ENCODE results near the gene SLC5A2.
"Not testable (repeated sequence)": the region's sequence is repeated elsewhere in the genome, so short reads cannot be mapped to it uniquely, and the experiment has no call there.

SLC5A2 gene

GRCh38 chr16:31483081-31483480 lies at the start of gene SLC5A2:
Gene SLC5A2 (plus strand): TSS chr16:31483123. CDS start chr16:31483137, 14 bp downstream.
- no peak for DNase-seq

DNA sequence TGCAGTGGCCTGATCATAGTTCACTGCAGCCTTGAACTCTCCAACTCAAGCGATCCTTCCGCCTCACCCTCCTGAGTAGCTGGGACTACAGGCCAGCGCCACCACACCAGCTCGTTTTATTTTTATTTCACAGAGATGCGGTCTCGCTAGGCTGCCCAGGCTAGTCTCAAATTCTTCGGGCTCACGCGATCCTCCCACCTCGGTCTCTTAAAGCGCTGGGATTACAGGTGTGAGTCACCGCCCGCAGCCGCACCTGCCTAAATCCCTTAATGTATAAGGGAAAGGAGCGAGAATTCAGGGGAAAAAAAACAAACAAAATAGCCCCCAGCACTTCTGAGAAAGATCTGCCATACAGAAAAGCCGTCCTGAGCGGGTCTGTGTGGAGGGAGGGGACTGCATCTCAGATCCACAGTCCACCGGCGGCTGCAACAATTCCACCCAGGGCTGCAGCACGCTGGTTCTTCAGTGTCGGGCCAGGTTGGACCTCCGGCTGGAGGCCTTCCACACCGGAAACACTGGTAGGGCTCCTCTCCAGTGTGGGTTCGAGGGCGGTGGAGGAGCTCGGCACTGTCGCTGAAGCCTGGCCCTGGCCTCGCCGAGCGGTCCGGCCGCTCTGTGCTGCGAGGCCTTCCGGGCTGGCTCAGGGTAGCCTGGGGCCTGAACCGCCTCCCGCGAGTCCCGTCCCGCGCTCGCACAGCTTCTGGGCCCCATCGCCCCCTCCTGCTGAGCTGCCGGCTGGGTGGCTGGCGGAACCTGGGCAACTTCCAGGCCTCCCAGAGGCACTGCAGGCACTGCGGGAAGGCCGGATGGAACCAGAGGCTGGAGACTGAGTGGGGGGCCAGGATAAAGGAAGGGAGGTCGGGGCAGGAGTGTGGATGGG lies 47.3 kb upstream of the SLC5A2 start:
- no peak for DNase-seq

GRCh38 chr16:31436221-31437045 lies 46.5 kb upstream of the SLC5A2 start:
- DNase-seq, result no peak

DNA sequence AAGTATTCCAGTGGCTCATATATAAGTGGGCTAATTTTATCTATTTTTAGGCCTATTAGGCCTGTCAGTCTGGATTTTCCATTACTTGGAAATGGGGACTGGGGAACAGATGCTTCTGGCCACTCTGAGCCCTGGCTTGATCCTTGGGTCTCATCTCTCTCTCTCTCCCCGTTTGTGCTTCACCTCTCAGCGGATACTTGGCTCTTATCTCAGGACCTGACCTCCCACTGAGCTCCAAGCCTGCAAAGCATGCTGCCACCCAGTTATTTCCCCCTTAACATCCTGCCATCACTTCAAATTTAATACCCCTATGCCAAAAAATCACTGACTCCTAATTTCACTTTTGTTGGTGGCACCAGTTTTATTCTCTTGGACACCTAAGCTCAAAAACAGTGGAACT lies 44.5 kb upstream of the SLC5A2 start:
- DNase-seq, result no peak

GRCh38 chr16:31439023-31439422 lies 43.9 kb upstream of the SLC5A2 start:
- DNase-seq, result not testable (repeated sequence)

DNA sequence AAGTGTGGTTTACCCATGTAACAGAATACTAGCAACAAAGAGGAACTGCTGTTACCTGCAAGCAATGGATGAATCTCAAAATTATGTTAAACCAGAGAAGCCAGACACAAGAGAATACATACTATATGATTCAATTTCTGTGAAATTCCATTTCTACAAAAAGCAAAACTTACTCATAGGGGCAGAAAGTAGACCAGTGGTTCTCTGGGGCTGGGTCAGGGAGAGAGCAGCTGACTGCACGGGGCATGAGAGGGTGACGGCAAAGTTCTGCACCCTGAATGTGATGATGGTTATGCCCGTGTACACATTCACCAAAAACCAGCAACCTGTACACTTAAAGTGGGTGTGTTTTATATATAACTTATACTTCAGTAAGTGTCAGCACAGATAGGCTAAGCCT lies 43.4 kb upstream of the SLC5A2 start:
- no peak for DNase-seq

DNA sequence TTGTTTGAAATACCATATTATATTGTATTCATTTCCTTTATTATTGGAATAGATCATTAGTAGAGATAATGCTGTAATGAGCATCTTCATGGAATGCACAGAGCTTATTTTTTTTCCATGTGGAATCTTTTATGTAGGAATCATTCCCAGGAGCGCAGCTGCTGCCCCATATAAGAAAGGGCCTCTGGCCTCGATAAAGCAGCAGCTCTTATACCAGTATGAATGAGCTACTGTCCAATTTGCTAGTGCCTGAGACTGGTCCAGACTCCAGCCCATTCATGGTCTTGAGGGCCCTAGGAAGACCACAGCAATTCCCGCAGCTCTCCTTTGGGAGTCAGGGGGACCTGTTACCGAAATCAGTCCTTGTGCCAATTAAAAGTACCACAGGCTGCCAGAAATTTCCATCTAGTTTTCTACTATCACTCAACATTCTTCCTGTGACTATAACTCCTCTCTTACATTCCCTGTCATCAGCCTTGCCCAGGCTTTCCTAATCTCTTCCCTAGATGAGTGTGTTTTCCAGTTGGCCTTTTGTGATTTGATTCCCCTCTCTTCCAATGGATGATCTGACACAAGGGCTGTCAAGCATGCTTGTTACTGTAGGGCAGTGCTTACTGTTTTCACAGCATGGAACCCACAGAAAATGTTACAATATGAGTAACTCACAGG lies 42.3 kb upstream of the SLC5A2 start:
- no peak for DNase-seq

GRCh38 chr16:31441956-31442355 lies 41.0 kb upstream of the SLC5A2 start:
- no peak for DNase-seq

DNA sequence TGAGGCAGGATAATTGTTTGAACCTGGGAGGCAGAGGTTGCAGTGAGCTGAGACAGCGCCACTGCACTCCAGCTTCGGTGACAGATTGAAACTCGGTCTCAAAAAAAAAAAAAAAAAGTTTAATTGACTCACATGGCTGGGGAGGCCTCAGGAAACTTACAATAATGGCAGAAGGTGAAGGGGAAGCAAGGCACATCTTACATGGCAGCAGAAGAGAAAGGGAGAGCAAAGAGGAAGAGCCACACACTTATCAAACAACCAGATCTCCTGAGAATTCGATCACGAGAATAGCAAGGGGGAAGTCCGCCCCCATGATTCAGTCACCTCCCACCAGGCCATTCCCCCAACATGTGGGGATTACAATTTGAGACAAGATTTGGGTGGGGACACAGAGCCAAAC lies 37.0 kb upstream of the SLC5A2 start:
- DNase-seq, result not testable (repeated sequence)

GRCh38 chr16:31451201-31451600 lies 31.7 kb upstream of the SLC5A2 start:
- no peak for DNase-seq

- no peak for DNase-seq
Observed at GRCh38 chr16:31451681-31452351, 31.1 kb upstream of the SLC5A2 start.

- no peak for DNase-seq
Observed at GRCh38 chr16:31452631-31453106, 30.3 kb upstream of the SLC5A2 start.

DNA sequence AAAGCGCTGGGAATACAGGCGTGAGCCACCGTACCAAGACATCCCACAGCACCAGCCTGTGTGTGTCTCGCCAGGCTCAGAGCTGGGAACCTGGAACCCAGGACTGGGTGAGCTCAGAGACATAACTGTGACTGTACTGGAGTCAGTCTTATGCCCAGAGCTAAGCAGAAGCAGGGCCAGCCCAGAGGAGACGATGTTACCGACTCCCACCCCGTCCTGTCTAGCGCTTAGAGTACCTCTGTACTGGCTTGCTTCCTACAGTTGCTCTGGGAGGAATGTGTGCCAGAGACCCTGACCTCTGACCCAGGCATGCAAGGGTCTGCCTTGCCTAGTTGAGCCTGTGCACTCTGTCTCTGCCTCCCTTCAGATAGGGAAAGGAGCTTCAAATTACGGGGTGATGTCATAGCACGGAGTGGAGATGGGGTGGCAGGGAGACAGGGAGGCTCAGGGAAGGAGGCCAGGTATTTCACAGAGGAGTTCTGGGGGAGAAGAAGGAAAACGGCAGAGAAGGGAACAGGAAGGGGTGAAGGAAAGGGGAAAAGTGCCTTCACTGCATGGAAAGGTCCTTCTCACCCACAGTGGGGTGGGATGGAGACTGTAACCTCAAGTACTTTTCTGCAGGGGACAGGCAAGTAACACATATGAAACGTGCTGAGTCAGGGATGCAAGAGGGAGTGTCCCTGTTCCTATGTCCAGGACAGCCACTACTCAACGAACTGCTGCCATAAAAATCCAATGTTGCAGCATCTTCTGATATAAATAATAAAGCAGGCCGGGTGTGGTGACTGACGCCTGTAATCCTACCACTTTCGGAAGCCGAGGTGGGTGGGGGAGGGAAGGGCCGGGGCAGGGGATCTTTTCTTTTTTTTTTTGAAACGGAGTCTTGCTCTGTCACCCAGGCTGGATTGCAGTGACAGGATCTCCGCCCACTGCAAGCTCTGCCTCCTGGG lies 29.4 kb upstream of the SLC5A2 start:
- no peak for DNase-seq

DNA sequence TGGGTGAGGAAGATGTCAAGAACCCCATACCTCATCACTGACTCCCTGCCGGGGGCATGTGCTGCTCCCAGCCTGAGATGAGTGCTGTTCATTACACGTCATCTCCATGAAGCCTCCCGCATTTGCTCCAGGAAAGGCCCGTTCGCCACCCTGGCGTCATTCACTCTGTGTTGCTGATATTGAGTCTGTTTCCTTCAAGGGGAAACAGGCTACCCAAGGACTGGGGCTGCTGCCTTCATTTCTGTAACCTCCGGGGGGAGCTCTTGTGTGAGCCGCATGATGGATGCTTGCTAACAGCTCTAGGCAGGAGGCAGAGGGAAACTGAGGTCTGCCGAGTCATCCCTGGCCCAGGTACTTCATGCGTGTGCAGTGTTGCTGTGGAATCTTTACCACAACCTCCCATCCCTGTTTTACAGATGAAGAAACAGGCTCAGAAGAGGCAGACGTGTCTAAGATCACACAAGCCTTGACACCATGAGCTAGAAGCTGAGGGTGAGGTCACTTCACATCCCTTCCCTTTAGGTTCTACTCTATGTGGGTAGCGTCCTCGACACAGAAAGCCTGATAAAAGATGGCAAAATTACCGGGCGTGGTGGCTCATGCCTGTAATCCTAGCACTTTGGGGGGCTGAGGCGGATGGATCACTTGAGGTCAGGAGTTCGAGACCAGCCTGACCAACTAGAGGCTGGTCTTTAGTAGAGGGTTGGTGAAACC lies 27.2 kb upstream of the SLC5A2 start:
- DNase-seq, result no peak

GRCh38 chr16:31456988-31457360 lies 25.9 kb upstream of the SLC5A2 start:
- DNase-seq, result no peak

GRCh38 chr16:31458073-31458843 lies 24.7 kb upstream of the SLC5A2 start:
- peak; percentile 67 for DNase-seq

DNA sequence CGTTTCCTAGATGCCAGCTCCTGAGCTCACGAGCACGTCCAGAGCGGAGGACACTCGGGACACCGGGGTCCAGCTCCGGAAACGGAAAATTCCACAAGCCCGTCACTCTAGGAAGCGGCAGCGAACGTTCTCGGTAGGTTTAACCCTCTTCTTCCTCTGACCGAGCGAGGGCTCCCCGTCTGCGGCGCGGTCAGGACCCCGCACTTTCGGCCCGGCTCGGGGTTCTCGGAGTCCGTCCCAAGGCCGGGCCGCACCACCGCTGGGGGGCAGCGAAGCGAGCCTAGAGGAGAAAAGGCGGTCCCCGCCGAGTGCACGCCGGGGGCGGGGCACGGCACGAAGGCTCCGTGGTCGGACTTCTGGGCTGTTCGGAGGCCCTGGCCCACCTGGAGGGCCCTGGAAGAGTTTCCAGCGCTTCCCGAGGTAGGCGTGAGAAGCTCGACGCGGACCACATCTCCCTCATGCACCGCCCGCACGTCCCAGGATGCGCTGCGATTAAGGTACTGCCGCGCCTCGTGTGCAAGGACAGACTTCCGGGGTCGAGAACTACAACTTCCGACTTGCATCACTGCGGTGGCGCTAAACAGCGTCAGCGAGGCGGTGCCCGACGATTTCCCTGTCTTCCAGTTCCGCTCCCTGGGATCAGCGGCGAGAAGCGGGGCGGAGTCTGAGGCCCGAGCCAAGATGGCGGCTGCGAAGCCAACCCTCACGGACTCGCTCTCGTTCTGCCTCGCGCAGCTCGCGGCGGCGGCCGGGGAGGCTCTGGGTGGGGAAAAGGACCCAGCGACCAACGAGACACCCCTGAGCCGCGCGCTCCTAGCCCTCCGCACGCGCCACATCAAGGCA lies 23.9 kb upstream of the SLC5A2 start, which contains the start of gene ARMC5:
ARMC5 (plus strand) TSS at position 658 of the 843 bp plus-strand sequence; CDS start at position 682, 24 bp downstream.
- DNase-seq, result peak; percentile 98

DNA sequence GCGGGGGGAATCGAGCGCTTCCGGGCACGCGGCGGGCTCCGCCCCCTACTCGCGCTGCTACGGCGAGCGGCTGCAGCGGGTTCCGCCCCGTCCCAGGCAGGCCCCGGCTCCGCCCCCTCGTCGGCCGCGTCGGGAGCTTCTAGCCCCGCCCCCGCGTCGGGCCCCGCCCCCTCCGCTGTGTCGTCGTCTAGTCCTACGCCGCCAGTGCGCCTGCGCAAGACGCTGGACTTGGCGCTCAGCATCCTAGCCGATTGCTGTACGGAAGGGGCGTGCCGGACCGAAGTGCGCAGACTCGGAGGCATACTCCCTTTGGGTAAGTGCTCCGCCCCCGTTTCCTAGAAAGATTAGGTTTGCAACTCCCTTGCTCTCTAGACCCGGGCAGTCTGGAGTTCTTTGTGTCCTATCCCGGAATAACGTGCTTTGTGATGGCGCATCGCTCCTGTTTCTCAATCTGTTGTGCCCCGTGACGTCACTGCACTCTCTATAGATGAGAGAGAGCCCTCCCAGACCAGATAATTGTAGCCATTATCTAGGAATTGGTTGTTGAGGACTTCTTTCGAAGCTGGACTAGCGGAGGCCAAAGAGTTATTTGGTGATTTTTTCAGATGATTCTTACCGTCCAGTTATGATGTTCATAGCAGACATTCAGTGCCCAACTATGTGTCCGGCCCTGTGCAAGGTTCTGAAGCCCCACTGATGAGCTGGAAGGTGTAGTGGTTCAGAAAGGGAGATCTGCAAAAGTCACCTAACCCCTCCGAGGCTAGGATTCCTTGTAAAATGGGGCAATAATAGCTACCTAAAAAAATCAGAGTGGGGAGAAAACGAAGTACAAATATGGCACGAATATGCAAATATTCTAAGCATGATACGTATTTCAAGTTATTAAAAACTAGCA lies 23.0 kb upstream of the SLC5A2 start:
- peak; percentile 100 for DNase-seq
